ENCODE results near the gene POLN. TPM values are rescaled to one million over a fixed set of nuclear protein-coding genes. Genes with fewer than 3 reads are reported as not detected.

Gene POLN
- total and polyA plus RNA-seq, 2 of the 4 experiments (the other 2 are of a cell fraction) = 0.63 to 0.72 TPM

DNA sequence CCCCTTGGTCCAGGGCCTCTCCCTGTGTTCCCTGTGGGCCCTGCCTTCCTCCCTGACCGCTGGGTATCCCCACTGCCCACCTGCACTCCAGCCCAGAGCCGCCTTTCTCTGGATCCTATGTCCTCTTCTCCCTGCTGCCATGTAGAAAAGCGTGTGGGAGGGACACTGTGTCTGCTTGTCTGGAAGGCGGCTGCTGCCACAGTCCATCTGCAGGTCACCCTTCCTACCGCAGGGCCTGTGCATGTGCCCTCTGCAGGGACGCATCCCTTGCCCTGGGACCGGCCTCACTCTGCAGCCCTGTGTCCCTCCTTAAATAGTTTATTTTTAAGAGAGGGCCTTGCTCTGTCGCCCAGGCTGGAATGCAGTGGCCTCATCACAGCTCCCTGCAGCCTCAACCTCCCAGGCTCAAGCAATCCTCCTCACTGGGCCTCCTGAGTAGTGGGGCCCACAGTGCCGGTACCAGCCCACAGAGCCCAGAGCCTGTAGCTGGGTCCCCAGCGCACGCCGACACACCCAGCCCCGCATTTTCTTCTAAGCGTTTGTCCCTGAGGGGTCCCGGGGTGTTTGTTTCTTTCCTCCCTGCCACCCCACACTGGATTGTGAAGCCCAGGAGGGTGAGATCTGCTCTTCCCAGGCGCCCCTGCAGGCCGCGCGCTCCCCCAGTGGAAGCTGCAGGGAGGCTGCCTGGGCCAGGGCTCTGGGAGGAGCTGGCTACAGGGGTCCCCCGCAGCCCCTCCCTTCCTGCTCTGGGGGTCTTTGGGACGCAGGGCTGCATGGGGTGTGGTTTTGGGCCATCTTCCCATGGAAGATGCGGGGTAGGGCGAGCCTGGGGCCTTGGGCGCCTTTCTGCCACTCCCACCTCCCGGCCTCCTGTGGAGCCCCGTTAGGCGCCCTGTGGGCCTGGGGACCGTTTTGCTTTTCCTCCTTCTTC lies 195.6 kb downstream of the POLN start:
- dilution Hi-C loops (cut with HindIII; ENCODE audit: low sequenced_read_pairs, unreplicated experiment) = no loop called here
- DNase-seq (no peak), ATAC-seq (ENCODE audit: low read depth) (no peak)
- no peak overlapping the region for H4K5ac ChIP-seq (ENCODE audit: low read depth, low read length)
- no peak overlapping the region for H4K8ac ChIP-seq (ENCODE audit: low read depth in 2 of 2, low read length in 2 of 2)
- H3K56ac ChIP-seq (ENCODE audit: extremely low read depth, insufficient read depth, low read length) = no peak overlapping the region
- H3K4ac ChIP-seq (ENCODE audit: low read depth, low read length) = no peak overlapping the region
- no TSS peak for BruUV-seq (replicated peaks)
- H3K18ac ChIP-seq (ENCODE audit: low read depth, low read length) = no peak overlapping the region
- no peak overlapping the region for H4K91ac ChIP-seq (ENCODE audit: insufficient read depth, low read depth, low read length)
- no peak overlapping the region for H3K4me2 ChIP-seq (ENCODE audit: low read depth, low read length)
- no peak overlapping the region for H2AK5ac ChIP-seq (ENCODE audit: low read depth, low read length)
- H2BK20ac ChIP-seq (ENCODE audit: low read depth, low read length) = no peak overlapping the region
- no peak overlapping the region for H3K14ac ChIP-seq (replicated peaks; ENCODE audit: low read depth, low read length)
- CTCF ChIA-PET = no interaction called here
- POLR2A ChIA-PET (ENCODE audit: unreplicated experiment) = no interaction called here
- no peak overlapping the region for H3K4me3 ChIP-seq (ENCODE audit: insufficient read depth, low read depth, low read length)
- no peak overlapping the region for H2BK5ac ChIP-seq (ENCODE audit: low read depth, low read length, poor library complexity, severe bottlenecking)
- no peaks in the 10 kb centered on the region; the same call in 1 of the 2 replicates for H3K9me3 ChIP-seq (ENCODE audit: control insufficient read depth, insufficient read depth, low read length)
- H3K9ac ChIP-seq (ENCODE audit: low read depth, low read length) = no peak overlapping the region
- H4K20me1 ChIP-seq (ENCODE audit: insufficient read depth, low read length) = no peaks in the 10 kb centered on the region
- peaks cover 2% of the 10 kb centered on the region; the same call in 1 of the 2 replicates for H3K36me3 ChIP-seq (ENCODE audit: control insufficient read depth, insufficient read depth, low read length)
- WGBS, 2 experiments (ENCODE audit: extremely low coverage in 2 of 2, insufficient read length in 1 of 2) = 46% methylated on average over 6 of the region's 28 CpGs; no CpG with 5 or more reads in 1 of the 2 experiments
- no peaks in the 10 kb centered on the region for H3K9me1 ChIP-seq (ENCODE audit: insufficient read depth, low read length)
- H3K23ac ChIP-seq (ENCODE audit: low read depth, low read length) = no peak overlapping the region
- in situ Hi-C loops (cut with MboI; ENCODE audit: low sequenced_read_pairs) = no loop called here
- H2AK9ac ChIP-seq (replicated peaks; ENCODE audit: low read depth, low read length, poor library complexity) = peak overlapping the region; percentile 16
- peaks cover 7% of the 10 kb centered on the region; the same call in 1 of the 2 replicates for H3K27me3 ChIP-seq (ENCODE audit: control insufficient read depth, insufficient read depth, low read length)
- H3K79me1 ChIP-seq (ENCODE audit: low read depth in 1 of 2, low read length in 2 of 2) = 0 out of 4 replicates have a peak, but pooled peaks cover 0 to 7% of the 10 kb centered on the region in 2 experiments
- H3K27ac ChIP-seq (ENCODE audit: insufficient read depth, low read length) = no peak overlapping the region
- intact Hi-C loops (cut with micrococcal nuclease) = no loop called here
- peak overlapping the region; percentile 11 for H2AFZ ChIP-seq (replicated peaks; ENCODE audit: low read length, poor library complexity)
- no peaks in the 10 kb centered on the region; the same call in 1 of the 2 replicates for H3K4me1 ChIP-seq (ENCODE audit: control insufficient read depth, insufficient read depth, low read length)
- H2BK120ac ChIP-seq (ENCODE audit: low read depth, low read length) = no peak overlapping the region
- H2BK15ac ChIP-seq (ENCODE audit: low read depth, low read length) = no peak overlapping the region
- no peak for TF ChIP-seq MAFK (IDR thresholded peaks at IDR 0.05; ENCODE audit: low read depth, low read length)
- no peak for TF ChIP-seq RAD21 (IDR thresholded peaks at IDR 0.05; ENCODE audit: low read length)
- TF ChIP-seq RFX5 (IDR thresholded peaks at IDR 0.05; ENCODE audit: low read depth, low read length) = no peak
- no peak for TF ChIP-seq CHD1 (IDR thresholded peaks at IDR 0.05; ENCODE audit: low read depth, low read length)
- TF ChIP-seq USF2 (IDR thresholded peaks at IDR 0.05; ENCODE audit: low read depth, low read length) = no peak
- TF ChIP-seq BHLHE40 (IDR thresholded peaks at IDR 0.05; ENCODE audit: low read depth, low read length) = no peak
- no peak for TF ChIP-seq POLR2A (IDR thresholded peaks at IDR 0.05; ENCODE audit: low read depth, low read length)
- TF ChIP-seq CTCF (conservative IDR thresholded peaks at IDR 0.05; ENCODE audit: low read depth, low read length) = no peak
- TF ChIP-seq NFE2L2 (IDR thresholded peaks at IDR 0.05; ENCODE audit: low read depth, low read length) = no peak
- TF ChIP-seq, protein P1, sequence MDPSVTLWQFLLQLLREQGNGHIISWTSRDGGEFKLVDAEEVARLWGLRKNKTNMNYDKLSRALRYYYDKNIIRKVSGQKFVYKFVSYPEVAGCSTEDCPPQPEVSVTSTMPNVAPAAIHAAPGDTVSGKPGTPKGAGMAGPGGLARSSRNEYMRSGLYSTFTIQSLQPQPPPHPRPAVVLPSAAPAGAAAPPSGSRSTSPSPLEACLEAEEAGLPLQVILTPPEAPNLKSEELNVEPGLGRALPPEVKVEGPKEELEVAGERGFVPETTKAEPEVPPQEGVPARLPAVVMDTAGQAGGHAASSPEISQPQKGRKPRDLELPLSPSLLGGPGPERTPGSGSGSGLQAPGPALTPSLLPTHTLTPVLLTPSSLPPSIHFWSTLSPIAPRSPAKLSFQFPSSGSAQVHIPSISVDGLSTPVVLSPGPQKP (IDR thresholded peaks at IDR 0.05; ENCODE audit: borderline replicate concordance, low read depth, low read length) = no peak
- TF ChIP-seq MXI1 (IDR thresholded peaks at IDR 0.05; ENCODE audit: borderline replicate concordance, low read depth, low read length) = no peak
- no peak for TF ChIP-seq RCOR1 (IDR thresholded peaks at IDR 0.05; ENCODE audit: insufficient replicate concordance, low read length)
- no peak for TF ChIP-seq MAZ (IDR thresholded peaks at IDR 0.05; ENCODE audit: borderline replicate concordance, low read depth, low read length)
- no peak for TF ChIP-seq CEBPB (IDR thresholded peaks at IDR 0.05; ENCODE audit: low read depth, low read length)

Measured in IMR-90 (cell line).